ENCODE data around the gene TENT5A.

GRCh38 chr6:81768150-81768942 lies 15.9 kb upstream of the TENT5A start:
- no peak for TF ChIP-seq CTCF (IDR thresholded peaks at IDR 0.05; ENCODE audit: extremely low read depth in 1 of 2, insufficient read depth in 1 of 2, low read depth in 1 of 2, low read length in 2 of 2)
- TF ChIP-seq POLR2A (IDR thresholded peaks at IDR 0.05; ENCODE audit: low read depth, low read length): no peak
- TF ChIP-seq MAX (IDR thresholded peaks at IDR 0.05; ENCODE audit: insufficient read depth, insufficient read length): no peak
